HCT116 (cell line): ENCODE measurements around the gene BBX. TPM values are rescaled to one million over a fixed set of nuclear protein-coding genes. Genes with fewer than 3 reads are reported as not detected.

Experiments used
- ATAC-seq: fragments of 200-7000 bp; cut with Tn5 transposase; 2 replicates; pipeline ENCODE4 v1.9.1; 2020; ENCODE audit warnings: mild to moderate bottlenecking, moderate library complexity
- BruUV-seq: library from RNA; stranded (reverse); fragments of 400-500 nt; replicated peaks from 2 replicates; lab custom pipeline; 2021; lab: Mats Ljungman, UMichigan
- CTCF ChIA-PET: fragments of 300-600 bp; sonication (Branson Sonifier 250); formaldehyde crosslinking; loops from one replicate; lab custom pipeline; 2021; ENCODE audit warnings: antibody characterized with exemption; lab: Charles Lee
- POLR2A ChIA-PET: fragments of 300-600, 350-600 bp; sonication (Branson Sonifier 250); formaldehyde crosslinking; loops from one replicate; lab custom pipeline; 2021; ENCODE audit warnings: antibody characterized with exemption; lab: Charles Lee
- RAD21 ChIA-PET, 2 experiments: fragments of 300-600 bp; sonication (Branson Sonifier 250); formaldehyde crosslinking; loops; one replicate each; lab custom pipeline; 2023; ENCODE audit warnings: low total read pairs in 2 of 2; ENCODE audit not compliant: uncharacterized antibody in 2 of 2, unreplicated experiment in 2 of 2, low non-redundant PET in 1 of 2; lab: Charles Lee
- DNase-seq: peaks from one replicate; pipeline ENCODE4 v3.0.0-alpha.2; 2010; ENCODE audit warnings: low read depth, low spot score
- H2AFZ ChIP-seq: fragments of 200-600 bp; shearing (Covaris generic), sonication (generic); 2 replicates; pipeline ENCODE4 v1.6.1; 2017; ENCODE audit warnings: low read depth, mixed run types, mixed read lengths, antibody characterized with exemption, low read length; ENCODE audit not compliant: poor library complexity, severe bottlenecking
- H3K27ac ChIP-seq: 2 replicates; pipeline ENCODE4 v1.5.1; 2012; ENCODE audit warnings: low read depth, low read length
- H3K27me3 ChIP-seq: fragments of 200-600 bp; sonication (generic); 2 replicates; pipeline ENCODE4 v1.6.1; 2016; ENCODE audit warnings: mixed run types, low read length, mixed read lengths; ENCODE audit not compliant: insufficient read depth
- H3K36me3 ChIP-seq, 2 experiments: fragments of 200-500 bp in 1 of 2; fragments of 200-600 bp in 1 of 2; sonication (Bioruptor generic) in 1 of 2; sonication (generic) in 1 of 2; 2 replicates each; pipeline versions ENCODE4 v1.5.1 to v1.6.1; 2014 to 2016; ENCODE audit warnings: low read length in 2 of 2, inconsistent platforms in 1 of 2, mixed read lengths in 1 of 2, mixed run types in 1 of 2; ENCODE audit not compliant: insufficient read depth in 2 of 2, control insufficient read depth in 1 of 2
- H3K4me1 ChIP-seq, 2 experiments: fragments of 200-600 bp in 1 of 2; sonication (generic) in 1 of 2; 2 replicates each; pipeline versions ENCODE4 v1.5.1 to v1.6.1; 2012 to 2017; ENCODE audit warnings: low read length in 2 of 2, inconsistent platforms in 1 of 2, mild to moderate bottlenecking in 1 of 2, mixed read lengths in 1 of 2, mixed run types in 1 of 2, moderate library complexity in 1 of 2; ENCODE audit not compliant: insufficient read depth in 2 of 2, control insufficient read depth in 1 of 2
- H3K4me2 ChIP-seq: fragments of 200-600 bp; sonication (generic); 2 replicates; pipeline ENCODE4 v1.6.1; 2017; ENCODE audit warnings: mixed run types, low read length, mixed read lengths
- H3K4me3 ChIP-seq, 2 experiments: fragments of 200-600 bp in 1 of 2; sonication (generic) in 1 of 2; replicated peaks in 1 of 2; 2 replicates each; pipeline ENCODE4 v1.5.1; 2011 to 2016; ENCODE audit warnings: low read length in 2 of 2, control low read depth in 1 of 2, low read depth in 1 of 2, mild to moderate bottlenecking in 1 of 2, mixed read lengths in 1 of 2, mixed run types in 1 of 2
- H3K79me2 ChIP-seq: fragments of 200-600 bp; sonication (generic); 2 replicates; pipeline ENCODE4 v1.6.1; 2017; ENCODE audit warnings: mild to moderate bottlenecking, mixed run types, low read length, moderate library complexity, mixed read lengths; ENCODE audit not compliant: insufficient read depth
- H3K9ac ChIP-seq: fragments of 200-600 bp; sonication (generic); 2 replicates; pipeline ENCODE4 v1.6.1; 2016; ENCODE audit warnings: low read length, mixed read lengths
- H3K9me2 ChIP-seq: fragments of 200-600 bp; sonication (generic), shearing (Covaris generic); 2 replicates; pipeline ENCODE4 v1.6.1; 2017; ENCODE audit warnings: mixed run types, mild to moderate bottlenecking, moderate library complexity; ENCODE audit not compliant: insufficient read depth
- H3K9me3 ChIP-seq, 2 experiments: fragments of 200-500 bp in 1 of 2; fragments of 200-600 bp in 1 of 2; sonication (Bioruptor generic) in 1 of 2; sonication (generic) in 1 of 2; 2 replicates each; pipeline ENCODE4 v1.6.1; 2014 to 2017; ENCODE audit warnings: low read length in 2 of 2, mixed read lengths in 2 of 2, inconsistent platforms in 1 of 2, low read depth in 1 of 2, mild to moderate bottlenecking in 1 of 2, mixed run types in 1 of 2, moderate library complexity in 1 of 2; ENCODE audit not compliant: control insufficient read depth in 1 of 2, insufficient read depth in 1 of 2
- H4K20me1 ChIP-seq: fragments of 200-600 bp; sonication (generic), shearing (Covaris generic); 2 replicates; pipeline ENCODE4 v1.6.1; 2017; ENCODE audit warnings: mixed run types, mild to moderate bottlenecking, moderate library complexity; ENCODE audit not compliant: insufficient read depth
- CBX3 ChIP-seq: IDR thresholded peaks from 2 replicates; pipeline ENCODE4 v1.6.1; 2012; ENCODE audit warnings: low read depth
- CEBPB ChIP-seq: IDR thresholded peaks from 2 replicates; pipeline ENCODE4 v1.6.1; 2012; ENCODE audit warnings: low read depth
- EGR1 ChIP-seq: IDR thresholded peaks from 2 replicates; pipeline ENCODE4 v1.6.1; 2012; ENCODE audit warnings: low read depth
- ELF1 ChIP-seq: IDR thresholded peaks from 2 replicates; pipeline ENCODE4 v1.6.1; 2012; ENCODE audit warnings: low read depth, borderline replicate concordance
- EZH2phosphoT487 ChIP-seq: fragments of 200-600 bp; IDR thresholded peaks from 2 replicates; pipeline ENCODE4 v1.6.1; 2018; ENCODE audit warnings: antibody characterized with exemption, borderline replicate concordance
- FOSL1 ChIP-seq: IDR thresholded peaks from 2 replicates; pipeline ENCODE4 v1.6.1; 2012; ENCODE audit warnings: low read depth
- RAD21 ChIP-seq: IDR thresholded peaks from 2 replicates; pipeline ENCODE4 v1.6.1; 2012; ENCODE audit warnings: low read depth, mild to moderate bottlenecking
- SIN3A ChIP-seq: IDR thresholded peaks from 2 replicates; pipeline ENCODE4 v1.6.1; 2012; ENCODE audit warnings: low read depth
- SP1 ChIP-seq: IDR thresholded peaks from 2 replicates; pipeline ENCODE4 v1.6.1; 2012; ENCODE audit warnings: low read depth
- SRF ChIP-seq: IDR thresholded peaks from 2 replicates; pipeline ENCODE4 v1.6.1; 2012; ENCODE audit warnings: low read depth
- TCF7L2 ChIP-seq: IDR thresholded peaks from 2 replicates; pipeline ENCODE4 v1.7.0; 2011; ENCODE audit warnings: borderline replicate concordance, inconsistent platforms; ENCODE audit not compliant: insufficient read depth, insufficient read length; ENCODE audit errors: extremely low read depth
- ZFX ChIP-seq: fragments of 450-650 bp; IDR thresholded peaks from 2 replicates; pipeline ENCODE4 v1.6.1; 2017
- intact Hi-C: fragments of 100-400 bp; cut with micrococcal nuclease; formaldehyde crosslinking; loops from 2 replicates; pipeline ENCODE4 v1.10.0; 2022
- total RNA-seq: library from RNA; stranded (reverse); gene quantifications from one replicate; pipeline ENCODE4 v1.2.1, GENCODE V29; 2021; ENCODE audit not compliant: unreplicated experiment
- TF ChIP-seq, protein P1 (sequence below): IDR thresholded peaks from 2 replicates; pipeline ENCODE4 v1.6.1; 2011; ENCODE audit warnings: mild to moderate bottlenecking, low read length, moderate library complexity; ENCODE audit not compliant: insufficient replicate concordance; ENCODE audit errors: extremely low read depth
- TF ChIP-seq, protein P2 (sequence below): IDR thresholded peaks from 2 replicates; pipeline ENCODE4 v1.6.1; 2012; ENCODE audit warnings: low read depth

The BBX gene
- total RNA-seq, 1 experiment from 2014 or later: 55.6 TPM

DNA sequence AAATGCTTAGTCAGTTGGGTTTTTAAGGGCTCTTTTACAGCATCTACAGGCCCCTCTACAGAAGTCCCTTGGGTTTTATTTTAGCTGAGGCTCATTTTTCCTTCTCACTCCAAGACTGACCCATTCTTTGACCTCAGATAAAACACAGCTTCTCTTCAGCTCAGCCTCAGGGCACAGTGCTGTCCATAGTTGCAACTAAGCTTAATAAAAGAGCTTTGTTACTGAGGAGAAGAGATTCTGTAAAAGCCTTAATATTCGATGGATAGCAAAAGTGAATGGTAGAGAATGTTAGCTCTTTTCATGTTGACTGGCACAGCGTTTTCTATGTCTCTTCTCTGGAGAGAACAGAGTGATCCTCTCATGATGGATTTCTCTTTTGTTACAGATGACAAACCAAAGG lies 277.9 kb downstream of the BBX start:
- CTCF ChIA-PET: no interaction called here

DNA sequence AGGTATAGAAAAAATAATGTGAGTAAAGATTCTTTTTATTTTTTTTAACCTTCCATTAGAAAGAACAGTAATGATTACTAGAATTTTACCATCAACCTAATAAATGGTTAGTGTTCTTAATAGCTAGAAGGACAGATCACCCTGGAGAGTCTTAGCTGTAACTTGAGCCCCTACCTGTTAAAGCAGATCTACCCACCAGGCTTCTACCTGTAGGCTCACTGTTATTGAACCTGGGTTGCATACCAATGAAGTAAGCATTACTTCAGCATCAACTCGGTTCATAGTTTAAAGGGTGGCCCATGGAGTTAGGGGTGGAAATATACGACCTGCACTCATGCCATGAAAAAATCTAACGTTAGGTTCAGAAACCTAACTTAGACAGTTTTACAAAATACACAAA lies 280.4 kb downstream of the BBX start:
- ChIA-PET RAD21 (no interaction called here), CTCF (no interaction called here), POLR2A (no interaction called here)
- no peak overlapping the region for H2AFZ ChIP-seq
- TF ChIP-seq CEBPB: no peak
- TF ChIP-seq RAD21: no peak
- no peak for TF ChIP-seq ELF1
- TF ChIP-seq EGR1: no peak
- no peak for TF ChIP-seq SP1
- no peak for TF ChIP-seq SRF
- no peak for TF ChIP-seq EZH2phosphoT487
- TF ChIP-seq, protein P1, sequence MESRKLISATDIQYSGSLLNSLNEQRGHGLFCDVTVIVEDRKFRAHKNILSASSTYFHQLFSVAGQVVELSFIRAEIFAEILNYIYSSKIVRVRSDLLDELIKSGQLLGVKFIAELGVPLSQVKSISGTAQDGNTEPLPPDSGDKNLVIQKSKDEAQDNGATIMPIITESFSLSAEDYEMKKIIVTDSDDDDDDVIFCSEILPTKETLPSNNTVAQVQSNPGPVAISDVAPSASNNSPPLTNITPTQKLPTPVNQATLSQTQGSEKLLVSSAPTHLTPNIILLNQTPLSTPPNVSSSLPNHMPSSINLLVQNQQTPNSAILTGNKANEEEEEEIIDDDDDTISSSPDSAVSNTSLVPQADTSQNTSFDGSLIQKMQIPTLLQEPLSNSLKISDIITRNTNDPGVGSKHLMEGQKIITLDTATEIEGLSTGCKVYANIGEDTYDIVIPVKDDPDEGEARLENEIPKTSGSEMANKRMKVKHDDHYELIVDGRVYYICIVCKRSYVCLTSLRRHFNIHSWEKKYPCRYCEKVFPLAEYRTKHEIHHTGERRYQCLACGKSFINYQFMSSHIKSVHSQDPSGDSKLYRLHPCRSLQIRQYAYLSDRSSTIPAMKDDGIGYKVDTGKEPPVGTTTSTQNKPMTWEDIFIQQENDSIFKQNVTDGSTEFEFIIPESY: no peak
- no peak for TF ChIP-seq TCF7L2
- no peak overlapping the region for H3K27ac ChIP-seq
- H3K79me2 ChIP-seq: no peaks in the 10 kb centered on the region
- intact Hi-C loops: no loop called here
- H4K20me1 ChIP-seq: no peaks in the 10 kb centered on the region
- H3K27me3 ChIP-seq: no peaks in the 10 kb centered on the region
- H3K9me3 ChIP-seq: no peaks in the 10 kb centered on the region
- H3K4me1 ChIP-seq: no peaks in the 10 kb centered on the region
- peaks cover 15% of the 10 kb centered on the region in 2 experiments; a peak in 2 of 4 replicates for H3K36me3 ChIP-seq
- no peak for DNase-seq
- H3K9ac ChIP-seq: no peak overlapping the region
- H3K4me3 ChIP-seq: no peak overlapping the region
- H3K9me2 ChIP-seq: no peaks in the 10 kb centered on the region
- ATAC-seq: no peak
- no peak overlapping the region for H3K4me2 ChIP-seq
- no TSS peak for BruUV-seq

More for the DNA sequence above, 277.9 kb downstream of the BBX start:
- Histone ChIP-seq H3K4me3 (no peak overlapping the region), H4K20me1 (no peaks in the 10 kb centered on the region), H3K9me2 (no peaks in the 10 kb centered on the region), H3K4me1 (no peaks in the 10 kb centered on the region), H3K36me3 (peaks cover 7 to 15% of the 10 kb centered on the region in 2 experiments; a peak in 2 of 4 replicates), H2AFZ (no peak overlapping the region), H3K9me3 (no peaks in the 10 kb centered on the region), H3K4me2 (no peak overlapping the region), H3K79me2 (no peaks in the 10 kb centered on the region), H3K27me3 (no peaks in the 10 kb centered on the region), H3K27ac (no peak overlapping the region), H3K9ac (no peak overlapping the region)
- intact Hi-C loops: no loop called here
- ATAC-seq (no peak), DNase-seq (no peak)
- POLR2A ChIA-PET: no interaction called here
- BruUV-seq: no TSS peak
- TF ChIP-seq, protein P2, sequence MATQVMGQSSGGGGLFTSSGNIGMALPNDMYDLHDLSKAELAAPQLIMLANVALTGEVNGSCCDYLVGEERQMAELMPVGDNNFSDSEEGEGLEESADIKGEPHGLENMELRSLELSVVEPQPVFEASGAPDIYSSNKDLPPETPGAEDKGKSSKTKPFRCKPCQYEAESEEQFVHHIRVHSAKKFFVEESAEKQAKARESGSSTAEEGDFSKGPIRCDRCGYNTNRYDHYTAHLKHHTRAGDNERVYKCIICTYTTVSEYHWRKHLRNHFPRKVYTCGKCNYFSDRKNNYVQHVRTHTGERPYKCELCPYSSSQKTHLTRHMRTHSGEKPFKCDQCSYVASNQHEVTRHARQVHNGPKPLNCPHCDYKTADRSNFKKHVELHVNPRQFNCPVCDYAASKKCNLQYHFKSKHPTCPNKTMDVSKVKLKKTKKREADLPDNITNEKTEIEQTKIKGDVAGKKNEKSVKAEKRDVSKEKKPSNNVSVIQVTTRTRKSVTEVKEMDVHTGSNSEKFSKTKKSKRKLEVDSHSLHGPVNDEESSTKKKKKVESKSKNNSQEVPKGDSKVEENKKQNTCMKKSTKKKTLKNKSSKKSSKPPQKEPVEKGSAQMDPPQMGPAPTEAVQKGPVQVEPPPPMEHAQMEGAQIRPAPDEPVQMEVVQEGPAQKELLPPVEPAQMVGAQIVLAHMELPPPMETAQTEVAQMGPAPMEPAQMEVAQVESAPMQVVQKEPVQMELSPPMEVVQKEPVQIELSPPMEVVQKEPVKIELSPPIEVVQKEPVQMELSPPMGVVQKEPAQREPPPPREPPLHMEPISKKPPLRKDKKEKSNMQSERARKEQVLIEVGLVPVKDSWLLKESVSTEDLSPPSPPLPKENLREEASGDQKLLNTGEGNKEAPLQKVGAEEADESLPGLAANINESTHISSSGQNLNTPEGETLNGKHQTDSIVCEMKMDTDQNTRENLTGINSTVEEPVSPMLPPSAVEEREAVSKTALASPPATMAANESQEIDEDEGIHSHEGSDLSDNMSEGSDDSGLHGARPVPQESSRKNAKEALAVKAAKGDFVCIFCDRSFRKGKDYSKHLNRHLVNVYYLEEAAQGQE: no peak
- TF ChIP-seq SIN3A (no peak), ZFX (no peak), FOSL1 (no peak), EGR1 (no peak), CBX3 (no peak), ELF1 (no peak)
- RAD21 ChIA-PET: no interaction called here
